Measurements from ENCODE around the gene TRAP1. TPM values are rescaled to one million over a fixed set of nuclear protein-coding genes. Genes with fewer than 3 reads are reported as not detected.
A peak's percentile ranks its signal among the peaks of the same experiment; 100 is the strongest.

The TRAP1 gene
- total RNA-seq (2022) (173 and 199 TPM in 2 replicates), Bru-seq, nascent RNA (percentile 70 among the genes with signal in this experiment), BruChase-seq, experiment 1, labeled RNA remaining after a 2-hour chase (percentile 81 among the genes with signal in this experiment), BruChase-seq, experiment 2, labeled RNA remaining after a 6-hour chase (percentile 83 among the genes with signal in this experiment)
- long read RNA-seq, transcript TRAP1-201 (18 exons, 2,296 nt), result major isoform, 553 of 606 reads
- long read RNA-seq, partial matches to known transcripts, result 24 of 606 reads
- long read RNA-seq, other reads (novel, unspliced or antisense), result 26 of 606 reads

DNA sequence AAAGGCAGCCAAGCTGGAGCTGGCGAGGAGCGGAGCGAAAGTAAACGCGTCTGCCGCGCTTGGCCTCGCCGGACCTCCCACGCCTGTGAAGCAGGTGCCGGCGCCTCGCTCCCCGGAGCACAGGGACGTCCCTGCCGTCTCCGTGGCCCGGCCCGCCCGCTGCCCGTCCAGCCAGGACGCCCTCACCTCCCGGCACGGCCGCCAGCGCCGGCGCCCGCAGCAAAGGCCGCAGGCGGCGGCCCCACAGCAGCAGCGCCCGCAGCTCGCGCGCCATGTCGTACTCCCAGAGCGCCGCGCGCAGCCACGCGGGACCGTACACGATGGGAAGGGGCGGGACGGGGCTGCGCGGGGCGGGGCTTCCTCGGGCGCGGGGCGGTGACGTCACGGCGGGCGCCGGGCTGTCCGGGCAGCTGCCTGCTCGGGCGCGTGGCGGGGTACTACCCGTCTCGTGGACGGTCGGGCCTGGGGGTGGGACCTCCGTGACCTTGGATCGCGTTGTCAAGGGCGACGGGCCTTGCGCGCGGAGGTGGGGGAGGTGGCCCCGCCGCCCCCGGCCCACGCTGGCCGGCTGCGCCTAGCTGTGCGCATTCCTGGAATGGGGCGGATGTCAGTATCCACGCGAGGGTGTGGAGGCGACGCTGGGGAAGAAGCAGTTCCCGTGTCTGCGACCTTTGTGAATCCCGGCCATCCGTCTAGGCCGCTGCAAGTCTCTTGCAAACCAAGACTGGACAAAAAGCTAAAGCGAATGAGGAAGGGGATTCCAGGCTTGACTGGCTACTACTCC is at the start of gene TRAP1:
TRAP1 (minus strand) TSS at position 290 of the 784 bp plus-strand sequence; CDS start at position 274, 16 bp downstream.
- BruUV-seq (replicated peaks), result no TSS peak
- H3K9me3 Mint-ChIP-seq (ENCODE audit: unreplicated experiment), result no peaks in the 10 kb centered on the region
- POLR2A ChIA-PET, result interaction anchor here (0.6 to 1.1 kb wide), 2 partner anchors 16 to 71 kb away, joined by 3 to 9 read pairs; no protein-coding TSS in a partner anchor
- H3K36me3 Mint-ChIP-seq (ENCODE audit: insufficient read depth, unreplicated experiment), result peaks cover 32% of the 10 kb centered on the region
- H3K9me3 ChIP-seq, result no peaks in the 10 kb centered on the region
- no peaks in the 10 kb centered on the region for H3K27me3 Mint-ChIP-seq (ENCODE audit: insufficient read depth, unreplicated experiment)
- intact Hi-C loops (cut with micrococcal nuclease; ENCODE audit: unreplicated experiment), result no loop called here
- peaks cover 24% of the 10 kb centered on the region for H3K4me1 Mint-ChIP-seq (ENCODE audit: low read depth, unreplicated experiment)
- H3K36me3 ChIP-seq (ENCODE audit: control insufficient read depth, insufficient read depth, low read length), result no peaks in the 10 kb centered on the region
- CTCF ChIA-PET, result no interaction called here
- peak within 1 kb of the TSS; percentile 79 for H3K4me3 Mint-ChIP-seq (ENCODE audit: unreplicated experiment)
- H3K27ac Mint-ChIP-seq (ENCODE audit: unreplicated experiment), result peak within 1 kb of the TSS; percentile 76
- peak within 1 kb of the TSS; percentile 98 for H3K4me3 ChIP-seq (ENCODE audit: low read depth, low read length)
- H3K4me1 ChIP-seq, result peaks cover 9% of the 10 kb centered on the region; the same call in 1 of the 2 replicates
- TF ChIP-seq, protein P1, sequence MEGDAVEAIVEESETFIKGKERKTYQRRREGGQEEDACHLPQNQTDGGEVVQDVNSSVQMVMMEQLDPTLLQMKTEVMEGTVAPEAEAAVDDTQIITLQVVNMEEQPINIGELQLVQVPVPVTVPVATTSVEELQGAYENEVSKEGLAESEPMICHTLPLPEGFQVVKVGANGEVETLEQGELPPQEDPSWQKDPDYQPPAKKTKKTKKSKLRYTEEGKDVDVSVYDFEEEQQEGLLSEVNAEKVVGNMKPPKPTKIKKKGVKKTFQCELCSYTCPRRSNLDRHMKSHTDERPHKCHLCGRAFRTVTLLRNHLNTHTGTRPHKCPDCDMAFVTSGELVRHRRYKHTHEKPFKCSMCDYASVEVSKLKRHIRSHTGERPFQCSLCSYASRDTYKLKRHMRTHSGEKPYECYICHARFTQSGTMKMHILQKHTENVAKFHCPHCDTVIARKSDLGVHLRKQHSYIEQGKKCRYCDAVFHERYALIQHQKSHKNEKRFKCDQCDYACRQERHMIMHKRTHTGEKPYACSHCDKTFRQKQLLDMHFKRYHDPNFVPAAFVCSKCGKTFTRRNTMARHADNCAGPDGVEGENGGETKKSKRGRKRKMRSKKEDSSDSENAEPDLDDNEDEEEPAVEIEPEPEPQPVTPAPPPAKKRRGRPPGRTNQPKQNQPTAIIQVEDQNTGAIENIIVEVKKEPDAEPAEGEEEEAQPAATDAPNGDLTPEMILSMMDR (IDR thresholded peaks at IDR 0.05; ENCODE audit: insufficient read depth in 1 of 2, low read depth in 1 of 2, low read length in 1 of 2, severe bottlenecking in 1 of 2, unreplicated experiment in 1 of 2), result no peak
- no peaks in the 10 kb centered on the region for H3K27me3 ChIP-seq (replicated peaks; ENCODE audit: control insufficient read depth, insufficient read depth, low read length)
- peak; percentile 87 to 89 for DNase-seq

DNA sequence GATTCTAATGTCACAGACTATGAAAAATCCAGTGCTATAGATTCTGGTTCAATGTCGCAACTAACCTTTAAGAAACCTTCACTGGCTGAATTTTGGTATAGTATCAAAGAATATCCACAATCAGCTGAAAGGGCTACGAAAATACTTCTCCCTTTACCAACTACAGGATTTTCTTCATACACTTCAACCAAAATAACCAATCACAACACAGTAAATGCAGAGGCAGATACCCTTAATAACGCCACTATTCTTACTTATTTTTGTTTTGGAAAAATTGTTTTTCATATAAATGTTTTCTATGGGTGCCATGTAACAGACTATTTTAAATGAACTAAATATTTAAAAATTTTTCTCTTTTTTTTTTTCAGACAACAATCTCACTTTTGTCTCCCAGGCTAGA is 48.9 kb upstream of the TRAP1 start:
- ChIA-PET CTCF (no interaction called here), POLR2A (no interaction called here)
- DNase-seq, result no peak
- no peaks in the 10 kb centered on the region for H3K27me3 Mint-ChIP-seq (ENCODE audit: insufficient read depth, unreplicated experiment)
- H3K4me1 Mint-ChIP-seq (ENCODE audit: low read depth, unreplicated experiment), result no peaks in the 10 kb centered on the region
- TF ChIP-seq, protein P1 (IDR thresholded peaks at IDR 0.05; ENCODE audit: insufficient read depth in 1 of 2, low read depth in 1 of 2, low read length in 1 of 2, severe bottlenecking in 1 of 2, unreplicated experiment in 1 of 2), result no peak
- intact Hi-C loops (cut with micrococcal nuclease; ENCODE audit: unreplicated experiment), result no loop called here
- H3K4me3 Mint-ChIP-seq (ENCODE audit: unreplicated experiment), result no peak overlapping the region
- no TSS peak for BruUV-seq (replicated peaks)
- no peaks in the 10 kb centered on the region for H3K9me3 Mint-ChIP-seq (ENCODE audit: unreplicated experiment)
- H3K27ac Mint-ChIP-seq (ENCODE audit: unreplicated experiment), result no peak overlapping the region
- no peaks in the 10 kb centered on the region for H3K4me1 ChIP-seq
- H3K9me3 ChIP-seq, result no peaks in the 10 kb centered on the region
- H3K36me3 ChIP-seq (ENCODE audit: control insufficient read depth, insufficient read depth, low read length), result peaks cover 2% of the 10 kb centered on the region
- peaks cover 74% of the 10 kb centered on the region for H3K36me3 Mint-ChIP-seq (ENCODE audit: insufficient read depth, unreplicated experiment)
- H3K4me3 ChIP-seq (ENCODE audit: low read depth, low read length), result no peak overlapping the region
- H3K27me3 ChIP-seq (replicated peaks; ENCODE audit: control insufficient read depth, insufficient read depth, low read length), result no peaks in the 10 kb centered on the region

DNA sequence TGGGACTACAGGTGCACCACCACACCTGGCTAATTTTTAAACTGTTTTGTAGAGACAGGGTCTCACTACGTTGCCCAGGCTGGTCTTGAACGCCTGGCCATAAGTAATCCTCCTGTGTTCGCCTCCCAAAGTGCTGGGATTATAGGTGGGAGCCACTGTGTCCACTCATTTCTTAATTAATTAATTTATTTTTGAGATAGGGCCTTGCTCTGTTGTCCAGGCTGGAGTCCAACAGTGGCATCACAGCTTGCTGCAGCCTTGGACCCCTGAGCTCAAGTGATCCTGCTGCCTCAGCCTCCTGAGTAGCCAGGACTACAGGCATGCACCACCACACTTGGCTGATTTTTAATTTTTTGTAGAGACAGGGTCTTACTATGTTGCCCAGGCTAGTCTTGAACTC is 47.1 kb upstream of the TRAP1 start:
- H3K9me3 Mint-ChIP-seq (ENCODE audit: unreplicated experiment), result no peaks in the 10 kb centered on the region
- no peaks in the 10 kb centered on the region for H3K4me1 ChIP-seq
- peaks cover 2% of the 10 kb centered on the region for H3K36me3 ChIP-seq (ENCODE audit: control insufficient read depth, insufficient read depth, low read length)
- ChIA-PET POLR2A (no interaction called here), CTCF (no interaction called here)
- H3K36me3 Mint-ChIP-seq (ENCODE audit: insufficient read depth, unreplicated experiment), result peaks cover 77% of the 10 kb centered on the region
- no peak overlapping the region for H3K4me3 Mint-ChIP-seq (ENCODE audit: unreplicated experiment)
- intact Hi-C loops (cut with micrococcal nuclease; ENCODE audit: unreplicated experiment), result no loop called here
- no peak for DNase-seq
- no peak overlapping the region for H3K27ac Mint-ChIP-seq (ENCODE audit: unreplicated experiment)
- no peaks in the 10 kb centered on the region for H3K4me1 Mint-ChIP-seq (ENCODE audit: low read depth, unreplicated experiment)
- BruUV-seq (replicated peaks), result no TSS peak
- no peaks in the 10 kb centered on the region for H3K9me3 ChIP-seq
- no peaks in the 10 kb centered on the region for H3K27me3 Mint-ChIP-seq (ENCODE audit: insufficient read depth, unreplicated experiment)
- H3K4me3 ChIP-seq (ENCODE audit: low read depth, low read length), result no peak overlapping the region
- no peaks in the 10 kb centered on the region for H3K27me3 ChIP-seq (replicated peaks; ENCODE audit: control insufficient read depth, insufficient read depth, low read length)
- TF ChIP-seq, protein P1 (IDR thresholded peaks at IDR 0.05; ENCODE audit: insufficient read depth in 1 of 2, low read depth in 1 of 2, low read length in 1 of 2, severe bottlenecking in 1 of 2, unreplicated experiment in 1 of 2), result no peak
